H1 (cell line): Measurements from ENCODE around the gene TP63. TPM values are rescaled to one million over a fixed set of nuclear protein-coding genes. Genes with fewer than 3 reads are reported as not detected.

Experiments
- BACH1 ChIP-seq: IDR thresholded peaks from 2 replicates; pipeline ENCODE4 v1.6.1; 2012; ENCODE audit warnings: low read length, improper control_type of control experiment
- CBX5 ChIP-seq: fragments of 300-800, 300-1000 bp; sonication (generic); IDR thresholded peaks from 2 replicates; pipeline ENCODE4 v1.7.1; 2016; ENCODE audit warnings: antibody characterized with exemption, low read length, low read depth
- FOSL1 ChIP-seq: IDR thresholded peaks from 2 replicates; pipeline ENCODE4 v1.6.1; 2011; ENCODE audit warnings: mild to moderate bottlenecking, low read depth, low read length, moderate library complexity; ENCODE audit not compliant: insufficient read depth
- SUZ12 ChIP-seq: fragments of 200-600 bp; sonication (generic); IDR thresholded peaks from 2 replicates; pipeline ENCODE4 v1.6.1; 2012; ENCODE audit warnings: mild to moderate bottlenecking, inconsistent platforms, low read length, moderate library complexity, mixed read lengths
- TAF7 ChIP-seq: optimal IDR thresholded peaks from 2 replicates; pipeline ENCODE3; 2011; ENCODE audit warnings: low read depth, mild to moderate bottlenecking, inconsistent platforms, low read length, moderate library complexity, borderline replicate concordance
- polyA plus RNA-seq, 7 experiments: library from polyadenylated mRNA; depleted of rRNA in 3 of 7; stranded (reverse) in 5 of 7; unstranded in 2 of 7; fragments of >200 nt in 5 of 7; fragments of 200-250 nt in 2 of 7; gene quantifications; 1 replicate in 5 of 7; 2 replicates in 1 of 7; 4 replicates in 1 of 7; pipeline versions ENCODE4 v1.2.1 to v1.2.3, GENCODE V29; 2011 to 2013; ENCODE audit warnings: missing spikeins in 2 of 7, mixed read lengths in 2 of 7
- total RNA-seq: library from RNA; stranded (reverse); fragmentation: NEBNext Ultra II Directional; extraction: Animal tissue kit (Norgen Biotek cat#: 25700); gene quantifications from 2 replicates; pipeline ENCODE4 v1.2.1, GENCODE V29; 2021

TP63 gene
- total and polyA plus RNA-seq, 2 of the 8 experiments (the other 6 are each of a cell fraction or from before 2014, with no cell fraction given), result not detected

DNA sequence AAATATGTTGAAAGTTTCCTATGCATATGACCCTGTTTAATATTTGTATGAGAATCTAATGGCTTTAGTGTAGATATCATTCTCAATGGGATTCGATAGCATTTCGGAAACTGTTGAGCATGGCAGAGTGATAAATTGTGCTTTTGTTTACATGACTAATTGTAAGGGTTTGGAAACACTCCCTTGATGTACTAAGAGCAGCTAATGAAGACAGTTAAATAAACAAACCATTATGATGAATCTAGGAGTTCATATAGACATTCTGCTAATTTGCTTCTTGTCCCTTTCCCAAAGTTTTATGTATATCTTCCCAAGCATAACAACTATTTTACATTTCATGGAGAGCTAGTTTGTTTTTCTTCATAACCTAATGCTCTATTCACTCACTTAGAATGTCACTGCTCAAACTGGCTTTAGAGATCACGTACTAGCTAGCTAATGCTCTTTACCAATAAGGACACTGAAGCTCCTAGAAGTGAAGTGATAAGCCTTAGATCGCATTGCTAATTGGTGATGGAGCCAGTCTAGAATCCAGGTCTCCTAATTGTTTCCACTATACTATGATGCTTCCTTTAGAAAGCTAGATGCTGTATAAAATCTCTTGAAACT is 140.8 kb downstream of the TP63 start (continued):
- TF ChIP-seq TAF7, result no peak
- TF ChIP-seq CBX5, result no peak
- TF ChIP-seq FOSL1, result no peak
- no peak for TF ChIP-seq SUZ12
- no peak for TF ChIP-seq BACH1
